Cardiac fibroblast (primary cell): ENCODE data around the gene LSP1.
A peak's percentile ranks its signal among the peaks of the same experiment; 100 is the strongest.

Source experiments
- DNase-seq, 2 donors: peaks; one replicate each; pipeline versions ENCODE4 v3.0.0 to v3.0.0-alpha.2; 2010; ENCODE audit warnings: low read depth in 2 of 2
- H3K4me3 ChIP-seq, 2 donors: replicated peaks in 1 of 2; 1 replicate in 1 of 2; 2 replicates in 1 of 2; pipeline ENCODE4 v1.5.1; 2011; ENCODE audit warnings: low read depth in 2 of 2, low read length in 2 of 2, mild to moderate bottlenecking in 2 of 2, moderate library complexity in 1 of 2
- TF ChIP-seq, protein P1 (sequence below): IDR thresholded peaks from one replicate; pipeline ENCODE4 v1.5.1; 2011; ENCODE audit warnings: low read depth, mild to moderate bottlenecking, low read length, inconsistent platforms

The LSP1 gene

DNA sequence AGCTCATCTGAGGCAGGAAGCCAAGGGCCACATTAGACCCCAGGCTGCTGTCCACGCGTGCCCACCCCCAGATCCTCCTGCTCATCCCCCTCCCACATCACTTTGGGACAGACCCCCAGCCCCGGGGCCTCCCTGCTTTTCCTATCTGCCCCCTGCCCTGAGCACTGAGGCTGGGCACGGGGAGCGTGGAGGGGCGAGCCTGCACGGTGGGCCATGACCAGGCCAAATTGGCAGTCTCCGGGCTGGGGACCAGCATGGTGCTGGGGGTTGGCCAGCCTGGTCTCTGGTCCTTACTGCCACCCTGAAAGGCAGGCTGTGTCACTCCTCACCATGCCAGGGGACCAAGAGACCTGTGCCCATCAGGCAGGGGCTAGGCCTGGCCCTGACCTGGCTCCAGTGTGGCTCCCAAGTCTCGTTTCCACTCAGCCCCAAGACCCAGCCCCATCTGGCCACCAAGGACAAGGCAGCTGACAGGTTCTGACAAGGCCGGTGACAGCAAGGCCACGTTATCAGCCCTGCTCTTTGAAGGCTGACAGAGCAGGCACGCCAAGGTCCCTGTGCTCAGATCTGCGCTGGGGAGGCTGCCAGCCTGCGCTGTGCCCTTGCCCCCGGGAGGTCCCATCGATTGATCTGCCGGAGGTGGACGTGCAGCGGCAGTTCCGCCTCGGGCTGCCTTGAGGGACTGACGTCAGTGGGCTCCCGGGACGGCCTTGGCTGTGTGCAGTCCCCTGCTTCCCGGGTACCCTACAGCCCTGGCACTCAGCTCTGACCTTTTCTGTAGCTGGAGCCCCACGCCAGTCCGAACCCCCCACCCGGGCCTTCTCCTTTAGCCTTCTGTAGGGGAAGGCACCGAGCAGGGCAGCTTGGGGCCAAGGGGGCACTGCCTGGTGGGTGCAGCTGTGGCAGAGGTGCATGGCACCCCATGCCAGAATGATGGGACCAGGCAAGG lies 10.5 kb upstream of the LSP1 start:
- TF ChIP-seq, protein P1, sequence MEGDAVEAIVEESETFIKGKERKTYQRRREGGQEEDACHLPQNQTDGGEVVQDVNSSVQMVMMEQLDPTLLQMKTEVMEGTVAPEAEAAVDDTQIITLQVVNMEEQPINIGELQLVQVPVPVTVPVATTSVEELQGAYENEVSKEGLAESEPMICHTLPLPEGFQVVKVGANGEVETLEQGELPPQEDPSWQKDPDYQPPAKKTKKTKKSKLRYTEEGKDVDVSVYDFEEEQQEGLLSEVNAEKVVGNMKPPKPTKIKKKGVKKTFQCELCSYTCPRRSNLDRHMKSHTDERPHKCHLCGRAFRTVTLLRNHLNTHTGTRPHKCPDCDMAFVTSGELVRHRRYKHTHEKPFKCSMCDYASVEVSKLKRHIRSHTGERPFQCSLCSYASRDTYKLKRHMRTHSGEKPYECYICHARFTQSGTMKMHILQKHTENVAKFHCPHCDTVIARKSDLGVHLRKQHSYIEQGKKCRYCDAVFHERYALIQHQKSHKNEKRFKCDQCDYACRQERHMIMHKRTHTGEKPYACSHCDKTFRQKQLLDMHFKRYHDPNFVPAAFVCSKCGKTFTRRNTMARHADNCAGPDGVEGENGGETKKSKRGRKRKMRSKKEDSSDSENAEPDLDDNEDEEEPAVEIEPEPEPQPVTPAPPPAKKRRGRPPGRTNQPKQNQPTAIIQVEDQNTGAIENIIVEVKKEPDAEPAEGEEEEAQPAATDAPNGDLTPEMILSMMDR: no peak
- no peak for DNase-seq
- H3K4me3 ChIP-seq: no peak overlapping the region

DNA sequence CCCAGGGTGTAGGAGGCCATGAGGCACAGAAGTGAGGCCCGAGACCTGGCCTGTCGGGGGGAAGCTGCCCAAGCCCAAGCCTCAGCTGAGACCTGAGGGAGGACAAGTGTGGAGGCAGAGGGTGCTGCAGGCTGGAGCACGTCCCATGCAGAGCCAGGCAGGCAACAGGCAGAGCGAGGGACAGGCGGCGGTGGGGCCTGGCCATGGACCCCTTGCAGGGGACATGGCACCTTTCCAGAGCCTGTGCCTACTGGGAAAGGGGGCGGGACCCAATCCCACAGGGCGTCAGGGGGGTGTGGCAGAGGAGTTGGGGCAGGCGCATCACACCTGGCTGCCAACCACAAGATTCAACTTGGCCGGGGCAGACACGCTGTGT lies 9.8 kb upstream of the LSP1 start:
- no peak for DNase-seq
- TF ChIP-seq, protein P1: no peak
- no peak overlapping the region for H3K4me3 ChIP-seq

DNA sequence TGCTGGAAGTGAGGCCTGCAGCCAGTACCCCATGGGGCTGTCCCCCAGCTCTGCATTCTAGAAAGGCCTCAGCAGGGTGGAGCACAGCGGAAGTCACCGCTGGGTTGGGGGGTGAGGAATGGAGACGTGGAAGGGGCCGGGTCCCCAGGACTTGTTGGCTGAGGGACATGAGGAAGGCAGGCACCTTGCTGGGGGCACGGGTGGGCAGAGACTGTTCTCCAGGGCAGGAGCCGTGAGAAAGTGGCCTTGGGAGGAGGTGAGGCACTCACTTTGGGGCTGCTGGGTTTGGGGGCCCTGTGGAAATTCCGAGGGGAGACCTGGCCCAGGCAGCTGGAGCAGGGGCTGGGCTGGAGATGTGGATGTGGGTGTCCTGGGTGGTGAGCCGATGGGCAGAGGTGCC lies 9.1 kb upstream of the LSP1 start:
- TF ChIP-seq, protein P1: no peak
- DNase-seq: no peak
- H3K4me3 ChIP-seq: no peak overlapping the region

DNA sequence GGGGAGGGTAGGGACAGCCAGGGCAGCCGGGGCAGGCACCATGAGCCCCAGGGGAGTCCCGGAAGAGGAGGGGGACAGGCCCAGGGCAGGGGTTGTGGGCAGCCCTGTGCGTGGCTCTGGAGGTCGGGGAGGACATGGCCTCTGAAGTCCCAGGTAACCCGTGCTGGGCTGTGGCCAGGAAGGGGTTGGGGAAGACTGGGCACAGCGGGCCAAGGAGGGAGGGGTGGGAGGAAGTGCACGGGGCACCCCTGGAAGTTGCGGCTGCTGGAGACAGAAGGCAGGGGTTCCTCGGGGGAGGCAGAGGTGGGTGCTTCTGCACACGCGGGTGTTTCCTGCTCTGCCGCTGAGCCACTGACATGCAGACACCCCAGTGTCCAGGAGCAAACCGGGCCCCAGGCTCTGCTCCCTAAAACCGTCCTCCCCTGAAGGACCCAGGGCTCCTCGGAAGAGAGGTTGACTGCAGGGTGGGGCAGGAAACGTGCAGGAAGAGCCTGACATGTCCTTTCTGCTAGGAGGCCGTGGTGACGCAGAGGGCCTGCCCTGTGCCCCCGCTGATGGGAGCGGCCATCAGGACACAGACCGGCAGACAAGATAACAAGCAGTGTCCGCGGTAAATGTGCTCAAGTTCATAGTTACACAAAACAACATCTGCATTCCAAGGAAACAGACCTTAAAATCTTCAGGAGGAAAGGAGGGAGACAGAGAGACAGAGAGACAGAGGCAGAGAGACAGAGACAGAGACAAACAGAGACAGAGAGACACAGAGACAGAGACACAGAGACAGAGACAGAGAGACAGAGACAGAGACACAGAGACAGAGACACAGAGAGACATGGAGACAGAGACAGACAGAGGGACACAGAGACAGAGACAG lies 8.4 kb upstream of the LSP1 start:
- DNase-seq: peak in 1 of 2 donors; percentile 78
- TF ChIP-seq, protein P1: no peak
- no peak overlapping the region for H3K4me3 ChIP-seq

DNA sequence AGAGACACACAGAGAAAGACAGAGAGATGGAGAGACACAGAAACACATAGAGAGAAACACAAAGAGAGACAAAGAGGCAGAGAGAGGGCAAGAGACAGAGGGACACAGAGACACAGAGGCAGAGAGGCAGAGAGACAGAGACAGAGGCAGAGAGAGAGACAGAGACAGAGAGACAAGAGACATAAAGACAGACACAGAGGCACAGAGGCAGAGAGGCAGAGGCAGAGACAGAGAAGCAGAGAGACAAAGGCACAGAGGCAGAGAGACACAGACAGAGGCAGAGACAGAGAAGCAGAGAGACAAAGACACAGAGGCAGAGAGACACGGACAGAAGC lies 7.8 kb upstream of the LSP1 start:
- no peak for DNase-seq
- H3K4me3 ChIP-seq: no peak overlapping the region
- TF ChIP-seq, protein P1: no peak

DNA sequence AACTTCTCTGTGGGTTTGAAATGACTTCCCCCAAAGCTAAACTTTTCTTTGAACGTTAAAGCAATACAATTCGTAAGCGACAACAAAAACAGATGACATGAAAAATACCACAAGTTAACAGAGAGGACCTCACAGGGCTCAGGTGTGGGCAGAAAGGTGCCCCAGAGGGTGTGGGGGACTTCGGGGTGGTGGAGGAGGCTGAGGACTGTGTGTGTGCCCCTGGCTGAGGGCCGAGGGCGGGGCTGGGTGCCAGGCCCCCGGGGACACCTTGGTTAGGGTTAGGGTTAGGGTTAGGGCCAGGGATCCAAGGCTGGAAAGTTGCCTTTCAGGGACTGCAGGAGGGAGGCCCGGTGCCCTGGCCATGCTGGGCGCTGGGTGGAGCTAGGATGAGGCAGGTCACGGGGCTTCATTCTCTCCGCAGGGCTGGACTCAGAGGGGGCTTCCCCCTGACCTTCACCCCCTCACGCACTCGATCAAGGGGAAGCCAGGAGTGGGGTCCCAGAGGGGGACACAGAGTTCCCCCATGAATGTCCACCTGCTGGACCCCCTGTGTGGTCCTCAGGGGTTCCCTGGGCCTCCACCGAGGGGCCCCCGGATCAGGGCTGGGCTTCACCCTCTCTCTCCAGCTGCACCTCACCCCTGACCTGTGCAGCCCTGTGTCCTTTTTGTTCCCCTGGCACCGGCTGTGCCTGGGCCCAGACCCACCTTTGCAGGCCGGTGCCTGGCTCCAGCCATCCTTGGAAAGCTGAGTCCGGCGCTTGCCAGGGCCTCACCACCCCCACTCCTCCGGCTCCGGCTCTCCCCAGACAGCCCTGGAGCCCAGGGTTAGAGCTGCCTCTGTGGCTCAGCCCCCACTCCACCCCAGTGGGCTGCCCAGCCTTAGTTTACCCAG lies 7.1 kb upstream of the LSP1 start:
- no peak for DNase-seq
- TF ChIP-seq, protein P1: no peak
- H3K4me3 ChIP-seq: no peak overlapping the region
